RPMI7951 (cell line): ENCODE results near the gene NR2C1. TPM values are rescaled to one million over a fixed set of nuclear protein-coding genes. Genes with fewer than 3 reads are reported as not detected.

ENCODE experiments used
- total RNA-seq: library from RNA; depleted of rRNA; stranded (reverse); fragments of >200 nt; shearing (Covaris generic); gene quantifications from 2 replicates; pipeline ENCODE4 v1.2.3, GENCODE V29; 2014; rRNA removed

The NR2C1 gene
- total RNA-seq, 1 experiment from 2014 or later, result 24.0 TPM

Other genes starting within 250 kb of the NR2C1 start
- 213 and 226 TPM in 2 replicates for gene NDUFA12, start 69.9 kb downstream of the NR2C1 start, total RNA-seq
- gene FGD6, start 143.8 kb upstream of the NR2C1 start, total RNA-seq, result 2.5 and 3.4 TPM in 2 replicates
- gene VEZT, start 144.2 kb upstream of the NR2C1 start, total RNA-seq, result 31.2 and 39.7 TPM in 2 replicates